ENCODE measurements around the gene KASH5. TPM values are rescaled to one million over a fixed set of nuclear protein-coding genes. Genes with fewer than 3 reads are reported as not detected.
A peak's percentile ranks its signal among the peaks of the same experiment; 100 is the strongest.
"Not testable (repeated sequence)": the region's sequence is repeated elsewhere in the genome, so short reads cannot be mapped to it uniquely, and the experiment has no call there.

KASH5 gene
- total RNA-seq, 1 experiment from 2014 or later, result 0.21 TPM

GRCh38 chr19:49441210-49441959 is 53.3 kb downstream of the KASH5 start, which contains the start of gene SLC17A7:
TSS of gene SLC17A7 (minus strand) at chr19:49441527. CDS start at chr19:49441379, 148 bp downstream.
- peak within 1 kb of the TSS; percentile 40 for H3K4me3 ChIP-seq (ENCODE audit: insufficient read depth, low read depth, low read length)
- peak; percentile 98 for DNase-seq

DNA sequence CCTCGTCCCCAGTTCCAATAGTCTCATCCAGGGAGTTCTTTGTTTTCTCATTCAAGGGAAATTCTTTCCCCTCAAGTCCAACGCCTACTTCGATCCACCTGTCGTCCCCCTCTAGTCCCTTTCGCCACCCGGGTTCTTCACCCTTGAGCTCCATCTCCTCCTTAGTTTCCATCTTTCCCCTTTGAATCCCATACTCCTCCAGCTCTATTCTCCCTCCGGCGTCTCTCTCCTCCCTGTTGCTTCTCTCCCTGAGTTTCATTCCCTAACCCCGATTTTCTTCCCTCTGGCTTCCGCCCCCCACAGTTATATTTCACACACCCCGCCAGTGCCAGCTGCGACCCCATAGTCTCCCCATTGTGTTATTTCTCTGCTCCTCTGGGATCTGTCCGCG is 53.9 kb downstream of the KASH5 start:
- Histone ChIP-seq H3K4me3 (ENCODE audit: insufficient read depth, low read depth, low read length) (peak overlapping the region; percentile 28; the same call in 1 of the 2 replicates), H3K36me3 (replicated peaks; ENCODE audit: control insufficient read depth, insufficient read depth, low read length) (peaks cover 3% of the 10 kb centered on the region), H3K27me3 (ENCODE audit: control insufficient read depth, insufficient read depth, low read length) (peaks cover 51% of the 10 kb centered on the region)
- DNase-seq, result no peak

More at GRCh38 chr19:49441210-49441959, 53.3 kb downstream of the KASH5 start, which contains the start of gene SLC17A7:
- Histone ChIP-seq H3K27me3 (ENCODE audit: control insufficient read depth, insufficient read depth, low read length) (peaks cover 57% of the 10 kb centered on the region), H3K36me3 (replicated peaks; ENCODE audit: control insufficient read depth, insufficient read depth, low read length) (no peaks in the 10 kb centered on the region)

DNA sequence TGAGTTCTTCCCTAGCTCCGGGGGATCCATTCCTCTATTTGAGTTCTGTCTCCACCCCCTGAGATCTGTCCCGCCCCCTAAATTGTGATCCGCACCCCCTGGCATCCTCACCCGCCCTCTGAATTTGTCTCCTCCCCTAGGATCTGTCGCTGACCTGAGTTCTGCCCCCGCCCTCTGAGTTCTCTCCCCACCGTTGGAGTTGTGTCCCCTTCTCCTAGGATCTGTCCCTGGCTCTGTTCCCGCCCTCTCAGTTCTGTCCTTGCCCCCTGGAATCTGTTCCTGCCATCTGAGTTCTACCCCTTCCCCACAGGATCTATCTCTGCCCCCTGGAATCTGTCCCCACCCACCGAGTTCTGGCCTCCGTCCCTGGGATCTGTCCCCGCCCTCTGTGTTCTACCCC is 54.3 kb downstream of the KASH5 start:
- peaks cover 47% of the 10 kb centered on the region for H3K27me3 ChIP-seq (ENCODE audit: control insufficient read depth, insufficient read depth, low read length)
- peak overlapping the region; percentile 28; the same call in 1 of the 2 replicates for H3K4me3 ChIP-seq (ENCODE audit: insufficient read depth, low read depth, low read length)
- H3K36me3 ChIP-seq (replicated peaks; ENCODE audit: control insufficient read depth, insufficient read depth, low read length), result peaks cover 4% of the 10 kb centered on the region
- DNase-seq, result peak; percentile 81

DNA sequence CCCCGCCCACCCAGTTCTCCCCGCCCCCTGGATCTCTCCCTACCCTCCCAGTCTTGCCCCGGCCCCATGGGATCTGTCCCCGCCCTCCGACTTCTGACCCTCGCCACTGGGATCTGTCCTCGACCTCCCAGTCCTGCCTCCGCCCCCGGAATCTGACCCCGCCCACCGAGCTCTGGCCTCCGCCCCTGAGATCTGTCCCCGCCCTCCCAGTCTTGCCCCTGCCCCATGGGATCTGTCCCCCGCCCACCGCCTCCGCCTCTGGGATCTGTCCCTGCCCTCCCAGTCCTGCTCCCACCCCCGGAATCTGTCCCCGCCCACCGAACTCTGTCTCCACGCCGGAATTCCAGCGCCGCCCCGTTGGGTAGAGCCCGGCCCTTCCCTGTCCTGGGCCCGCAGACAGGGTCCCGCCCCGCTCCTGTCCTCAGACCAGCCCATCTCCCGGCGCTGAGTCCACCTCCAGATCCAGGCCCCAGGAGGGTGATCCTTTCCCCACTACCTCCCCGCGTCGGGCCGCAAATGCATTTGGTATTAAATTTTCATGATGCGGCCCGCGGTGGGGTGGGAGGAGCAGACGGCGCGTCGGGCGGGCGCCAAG is 54.8 kb downstream of the KASH5 start:
- Histone ChIP-seq H3K36me3 (replicated peaks; ENCODE audit: control insufficient read depth, insufficient read depth, low read length) (peaks cover 4% of the 10 kb centered on the region), H3K4me3 (ENCODE audit: insufficient read depth, low read depth, low read length) (peak overlapping the region; percentile 64), H3K27me3 (ENCODE audit: control insufficient read depth, insufficient read depth, low read length) (peaks cover 42% of the 10 kb centered on the region)
- DNase-seq, result peak; percentile 98

DNA sequence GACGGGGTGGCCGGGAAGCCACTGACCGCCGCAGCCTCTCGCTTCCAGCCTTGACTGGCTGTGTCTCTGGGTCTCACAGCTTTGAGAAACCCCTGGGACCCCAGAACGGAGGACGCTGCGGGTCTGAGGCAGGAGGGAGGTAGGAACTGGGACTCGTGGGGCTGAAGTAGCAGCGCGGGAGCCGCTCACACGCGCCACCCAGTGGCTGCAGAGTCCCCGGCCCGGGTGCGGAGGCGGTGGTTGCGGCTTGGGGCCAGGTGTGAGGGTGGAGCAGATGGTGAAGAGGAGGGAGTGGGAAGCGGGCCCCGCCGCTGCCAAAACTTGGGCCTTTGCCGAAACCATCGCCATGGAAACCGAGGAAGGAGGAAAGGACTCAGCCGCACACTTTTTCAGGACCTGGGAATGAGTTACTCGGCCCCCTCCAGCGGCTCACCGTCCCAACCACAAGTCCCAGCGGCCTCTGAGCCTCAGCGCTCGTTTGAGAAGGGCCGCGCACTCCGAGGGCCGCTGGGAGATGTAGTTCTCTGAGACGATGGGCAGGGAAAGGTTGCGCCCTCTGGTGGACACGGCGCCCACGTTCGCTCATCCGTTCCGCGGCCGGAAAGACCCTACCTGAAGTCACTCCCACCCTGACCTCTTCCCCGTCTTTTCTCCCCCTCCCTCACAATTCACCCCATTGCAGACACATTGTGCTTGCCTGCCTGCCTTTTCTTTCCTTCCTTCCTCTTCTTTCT is 55.5 kb downstream of the KASH5 start:
- peak overlapping the region; percentile 64 for H3K4me3 ChIP-seq (ENCODE audit: insufficient read depth, low read depth, low read length)
- DNase-seq, result peak; percentile 93
- peaks cover 4% of the 10 kb centered on the region for H3K36me3 ChIP-seq (replicated peaks; ENCODE audit: control insufficient read depth, insufficient read depth, low read length)
- peaks cover 35% of the 10 kb centered on the region for H3K27me3 ChIP-seq (ENCODE audit: control insufficient read depth, insufficient read depth, low read length)

DNA sequence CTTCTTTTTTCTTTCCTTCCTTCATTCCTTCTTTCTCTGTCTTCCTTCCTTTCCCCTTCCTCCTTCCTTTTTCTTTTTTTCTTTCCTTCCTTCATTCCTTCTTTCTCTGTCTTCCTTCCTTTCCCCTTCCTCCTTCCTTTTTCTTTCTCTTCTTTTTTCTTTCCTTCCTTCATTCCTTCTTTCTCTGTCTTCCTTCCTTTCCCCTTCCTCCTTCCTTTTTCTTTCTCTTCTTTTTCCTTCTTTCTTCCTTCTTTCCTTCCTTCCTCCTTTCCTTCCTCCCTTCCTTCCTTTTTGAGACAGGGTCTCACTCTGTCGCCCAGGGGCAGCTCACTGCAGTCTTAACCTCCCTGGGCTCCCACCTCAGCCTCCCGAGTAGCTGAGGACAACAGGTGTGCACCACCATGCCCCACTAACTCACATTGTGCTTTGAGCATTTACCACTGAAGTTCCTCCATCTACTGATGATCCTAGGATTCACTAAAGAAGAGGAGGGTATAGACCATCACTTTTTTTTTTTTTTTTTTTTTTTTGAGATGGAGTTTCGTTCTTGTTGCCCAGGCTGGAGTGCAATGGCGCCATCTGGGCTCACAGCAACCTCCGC is 56.2 kb downstream of the KASH5 start:
- H3K4me3 ChIP-seq (ENCODE audit: insufficient read depth, low read depth, low read length); DNase-seq; H3K36me3 ChIP-seq (replicated peaks; ENCODE audit: control insufficient read depth, insufficient read depth, low read length): not testable (repeated sequence)
- H3K27me3 ChIP-seq (ENCODE audit: control insufficient read depth, insufficient read depth, low read length), result peaks cover 28% of the 10 kb centered on the region

GRCh38 chr19:49445997-49446396 is 57.9 kb downstream of the KASH5 start:
- Histone ChIP-seq H3K36me3 (replicated peaks; ENCODE audit: control insufficient read depth, insufficient read depth, low read length) (peaks cover 7% of the 10 kb centered on the region), H3K27me3 (ENCODE audit: control insufficient read depth, insufficient read depth, low read length) (peaks cover 10% of the 10 kb centered on the region), H3K4me3 (ENCODE audit: insufficient read depth, low read depth, low read length) (no peak overlapping the region)
- no peak for DNase-seq

DNA sequence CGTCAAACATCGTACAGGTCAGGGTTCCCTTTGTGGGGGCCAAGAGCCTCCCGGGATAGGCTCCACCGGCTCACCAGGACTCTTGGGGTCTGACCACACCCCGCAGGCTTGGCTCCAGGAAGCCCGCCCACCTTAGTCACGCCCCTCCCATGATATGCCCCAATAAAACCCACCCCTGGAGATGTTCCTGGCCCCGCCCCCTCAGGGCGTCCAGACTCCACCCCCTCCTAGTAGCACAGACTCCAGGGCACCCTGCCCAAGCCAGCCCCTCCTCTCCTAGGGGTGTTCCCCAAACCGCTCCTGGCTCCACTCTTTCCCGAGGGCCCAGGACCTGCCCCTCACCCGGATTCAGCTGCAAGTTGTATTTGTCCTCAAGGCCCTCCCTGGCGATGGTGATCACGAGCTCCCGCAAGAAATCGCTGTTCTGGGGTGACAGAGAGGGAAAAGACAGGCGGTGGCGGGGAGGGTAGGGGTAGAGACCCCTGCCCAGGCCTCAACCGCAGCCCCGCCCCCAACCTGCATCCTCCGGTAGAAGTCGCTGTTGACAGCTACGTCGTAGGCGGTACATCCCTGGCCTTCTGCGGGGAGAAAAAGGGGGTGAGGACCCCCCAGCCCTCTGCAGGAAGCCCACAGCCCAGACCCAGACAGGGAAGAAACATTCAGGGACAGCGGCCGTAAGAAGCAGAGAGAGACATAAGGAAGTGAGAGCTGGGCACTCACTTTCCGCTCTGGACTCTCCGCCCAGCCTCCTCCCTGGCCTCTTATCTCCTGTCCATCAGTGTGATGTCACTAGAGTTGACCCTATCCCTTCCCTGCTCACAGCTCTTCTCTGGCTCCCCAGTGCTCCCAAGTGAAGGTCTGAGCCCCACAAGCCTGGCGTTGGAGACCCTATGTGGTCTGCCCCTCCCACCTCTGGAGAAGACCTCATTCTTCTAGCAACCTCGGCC is 59.7 kb downstream of the KASH5 start:
- peak; percentile 93 for DNase-seq
- no peaks in the 10 kb centered on the region for H3K27me3 ChIP-seq (ENCODE audit: control insufficient read depth, insufficient read depth, low read length)
- H3K36me3 ChIP-seq (replicated peaks; ENCODE audit: control insufficient read depth, insufficient read depth, low read length), result peaks cover 7% of the 10 kb centered on the region
- no peak overlapping the region for H3K4me3 ChIP-seq (ENCODE audit: insufficient read depth, low read depth, low read length)

GRCh38 chr19:49448432-49448786 is 60.4 kb downstream of the KASH5 start:
- Histone ChIP-seq H3K4me3 (ENCODE audit: insufficient read depth, low read depth, low read length) (no peak overlapping the region), H3K36me3 (replicated peaks; ENCODE audit: control insufficient read depth, insufficient read depth, low read length) (peaks cover 7% of the 10 kb centered on the region), H3K27me3 (ENCODE audit: control insufficient read depth, insufficient read depth, low read length) (no peaks in the 10 kb centered on the region)
- DNase-seq, result peak; percentile 13

GRCh38 chr19:49450405-49450804 is 62.4 kb downstream of the KASH5 start:
- no peak overlapping the region for H3K4me3 ChIP-seq (ENCODE audit: insufficient read depth, low read depth, low read length)
- DNase-seq, result peak; percentile 3
- H3K27me3 ChIP-seq (ENCODE audit: control insufficient read depth, insufficient read depth, low read length), result no peaks in the 10 kb centered on the region
- H3K36me3 ChIP-seq (replicated peaks; ENCODE audit: control insufficient read depth, insufficient read depth, low read length), result peaks cover 7% of the 10 kb centered on the region

DNA sequence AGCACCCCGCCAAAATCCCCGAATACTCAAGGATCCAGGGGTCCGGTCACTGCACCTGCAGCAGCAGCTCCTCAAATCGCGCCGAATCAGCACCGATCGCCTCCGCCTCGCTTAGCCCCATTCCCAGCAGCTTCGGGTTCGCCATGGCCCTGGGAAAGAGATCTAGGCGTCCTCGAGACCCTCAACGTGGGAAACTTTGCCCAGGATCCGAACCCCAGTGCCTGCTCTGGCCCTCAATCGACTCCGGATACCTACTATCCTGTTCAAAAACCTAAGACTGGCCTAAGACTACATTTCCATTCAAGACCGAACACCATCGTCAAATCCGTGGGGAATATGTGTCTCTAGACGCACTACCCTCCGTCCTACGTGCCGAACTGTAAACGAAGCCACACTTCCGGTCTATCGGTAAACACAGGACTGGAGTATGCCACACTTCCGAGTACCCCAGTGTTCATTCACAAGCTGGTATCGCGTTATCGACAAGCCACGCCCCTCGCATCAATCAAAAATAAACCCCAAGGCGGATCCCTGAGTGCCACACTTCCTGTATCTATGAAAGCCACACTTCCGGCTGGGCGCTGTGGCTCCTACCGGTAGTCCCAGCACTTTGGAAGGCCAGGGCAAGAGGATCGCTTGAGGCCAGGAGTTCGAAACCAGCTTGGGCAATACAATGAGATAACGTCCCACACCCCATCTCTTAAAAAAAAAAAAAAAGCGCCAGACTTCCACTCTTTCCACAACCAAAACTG is 63.6 kb downstream of the KASH5 start, which contains the start of gene PIH1D1:
TSS of gene PIH1D1 (minus strand) at position 385 of the 752 bp plus-strand sequence. CDS start at position 145, 240 bp downstream.
- DNase-seq, result peak; percentile 93
- peak within 1 kb of the TSS; percentile 93 for H3K4me3 ChIP-seq (ENCODE audit: insufficient read depth, low read depth, low read length)
- no peaks in the 10 kb centered on the region for H3K27me3 ChIP-seq (ENCODE audit: control insufficient read depth, insufficient read depth, low read length)
- peaks cover 6% of the 10 kb centered on the region for H3K36me3 ChIP-seq (replicated peaks; ENCODE audit: control insufficient read depth, insufficient read depth, low read length)

GRCh38 chr19:49453013-49453756 is 65.1 kb downstream of the KASH5 start, which contains the start of gene ALDH16A1:
TSS of gene ALDH16A1 (plus strand) at chr19:49453225. CDS start at chr19:49453332, 107 bp downstream.
- Histone ChIP-seq H3K27me3 (ENCODE audit: control insufficient read depth, insufficient read depth, low read length) (no peaks in the 10 kb centered on the region), H3K36me3 (replicated peaks; ENCODE audit: control insufficient read depth, insufficient read depth, low read length) (peaks cover 3% of the 10 kb centered on the region), H3K4me3 (ENCODE audit: insufficient read depth, low read depth, low read length) (peak within 1 kb of the TSS; percentile 93)
- DNase-seq, result peak; percentile 97

Measured in H7 (cell line).